ENCODE results near the gene TTC34.
"Not testable (repeated sequence)": the region's sequence is repeated elsewhere in the genome, so short reads cannot be mapped to it uniquely, and the experiment has no call there.

TTC34 gene

GRCh38 chr1:2684878-2685277 lies 116.6 kb downstream of the TTC34 start:
- DNase-seq (ENCODE audit: low read depth in 2 of 2, low spot score in 1 of 2) = not testable (repeated sequence)

DNA sequence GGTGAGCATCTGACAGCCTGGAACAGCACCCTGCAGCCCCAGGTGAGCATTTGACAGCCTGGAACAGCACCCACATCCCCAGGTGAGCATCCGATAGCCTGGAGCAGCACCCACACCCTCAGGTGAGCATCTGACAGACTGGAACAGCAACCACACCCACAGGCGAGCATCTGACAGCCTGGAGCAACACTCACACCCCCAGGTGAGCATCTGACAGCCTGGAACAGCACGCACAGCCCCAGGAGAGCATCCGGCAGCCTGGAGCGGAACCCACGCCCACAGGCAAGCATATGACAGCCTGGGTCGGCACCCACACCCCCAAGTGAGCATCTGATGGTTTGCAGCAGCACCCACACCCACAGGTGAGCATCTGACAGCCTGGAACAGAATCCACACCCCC lies 117.5 kb downstream of the TTC34 start:
- DNase-seq (ENCODE audit: low read depth in 2 of 2, low spot score in 1 of 2) = not testable (repeated sequence)

- DNase-seq (ENCODE audit: low read depth in 2 of 2, low spot score in 1 of 2) = not testable (repeated sequence)
Measured at GRCh38 chr1:2683321-2683741, 118.2 kb downstream of the TTC34 start.

- DNase-seq (ENCODE audit: low read depth in 2 of 2, low spot score in 1 of 2) = not testable (repeated sequence)
Measured at GRCh38 chr1:2682879-2683278, 118.6 kb downstream of the TTC34 start.

- not testable (repeated sequence) for DNase-seq (ENCODE audit: low read depth in 2 of 2, low spot score in 1 of 2)
Measured at GRCh38 chr1:2676726-2677125, 124.8 kb downstream of the TTC34 start.

DNA sequence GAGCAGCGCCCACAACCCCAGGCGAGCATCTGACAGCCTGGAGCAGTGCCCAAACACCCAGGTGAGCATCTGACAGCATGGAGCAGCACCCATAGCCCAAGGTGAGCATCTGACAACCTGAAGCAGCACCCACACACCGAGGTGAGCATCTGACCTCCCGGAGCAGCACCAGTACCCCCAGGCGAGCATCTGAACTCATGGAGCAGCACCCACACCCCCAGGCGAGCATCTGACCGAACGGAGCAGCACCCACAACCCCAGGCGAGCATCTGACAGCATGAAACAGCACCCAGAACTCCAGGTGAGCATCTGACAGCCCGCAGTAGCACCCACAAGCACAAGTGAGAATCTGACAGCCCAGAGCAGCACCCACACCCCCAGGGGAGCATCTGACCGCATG lies 129.8 kb downstream of the TTC34 start:
- not testable (repeated sequence) for DNase-seq (ENCODE audit: low read depth in 2 of 2, low spot score in 1 of 2)

GRCh38 chr1:2659806-2660205 lies 141.7 kb downstream of the TTC34 start:
- DNase-seq (ENCODE audit: low read depth in 2 of 2, low spot score in 1 of 2) = not testable (repeated sequence)

GRCh38 chr1:2657909-2658308 lies 143.6 kb downstream of the TTC34 start:
- not testable (repeated sequence) for DNase-seq (ENCODE audit: low read depth in 2 of 2, low spot score in 1 of 2)

DNA sequence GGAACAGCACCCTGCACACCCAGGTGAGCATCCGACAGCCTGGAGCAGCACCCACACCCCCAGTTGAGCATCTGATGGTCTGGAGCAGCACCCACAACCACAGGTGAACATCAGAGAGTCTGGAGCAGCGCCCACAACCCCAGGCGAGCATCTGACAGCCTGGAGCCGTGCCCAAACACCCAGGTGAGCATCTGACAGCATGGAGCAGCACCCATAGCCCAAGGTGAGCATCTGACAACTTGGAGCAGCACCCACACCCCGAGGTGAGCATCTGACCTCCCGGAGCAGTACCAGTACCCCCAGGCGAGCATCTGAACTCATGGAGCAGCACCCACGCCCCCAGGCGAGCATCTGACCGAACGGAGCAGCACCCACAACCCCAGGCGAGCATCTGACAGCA lies 144.4 kb downstream of the TTC34 start:
- DNase-seq (ENCODE audit: low read depth in 2 of 2, low spot score in 1 of 2) = not testable (repeated sequence)

- DNase-seq (ENCODE audit: low read depth in 2 of 2, low spot score in 1 of 2) = not testable (repeated sequence)
Measured at GRCh38 chr1:2655598-2656434, 145.7 kb downstream of the TTC34 start.

DNA sequence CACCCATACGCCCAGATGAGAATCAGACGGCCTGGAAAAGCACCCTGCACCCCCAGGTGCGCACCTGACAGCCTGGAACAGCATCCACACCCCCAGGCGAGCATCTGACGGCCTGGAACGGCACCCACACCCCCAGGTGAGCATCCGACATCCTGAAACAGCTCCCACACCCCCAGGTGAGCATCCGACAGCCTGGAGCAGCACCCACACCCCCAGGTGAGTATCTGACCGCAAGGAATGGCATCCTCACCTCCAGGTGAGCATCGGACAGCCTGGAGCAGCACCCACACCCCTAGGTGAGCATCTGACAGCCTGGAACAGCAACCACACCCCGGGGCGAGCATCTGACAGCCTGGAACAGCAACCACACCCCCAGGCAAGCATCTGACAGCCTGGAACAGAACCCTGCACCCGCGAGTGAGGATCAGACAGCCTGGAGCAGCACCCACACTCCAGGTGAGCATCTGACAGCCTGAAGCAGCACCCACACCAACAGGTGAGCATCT lies 147.0 kb downstream of the TTC34 start:
- not testable (repeated sequence) for DNase-seq (ENCODE audit: low read depth in 2 of 2, low spot score in 1 of 2)

DNA sequence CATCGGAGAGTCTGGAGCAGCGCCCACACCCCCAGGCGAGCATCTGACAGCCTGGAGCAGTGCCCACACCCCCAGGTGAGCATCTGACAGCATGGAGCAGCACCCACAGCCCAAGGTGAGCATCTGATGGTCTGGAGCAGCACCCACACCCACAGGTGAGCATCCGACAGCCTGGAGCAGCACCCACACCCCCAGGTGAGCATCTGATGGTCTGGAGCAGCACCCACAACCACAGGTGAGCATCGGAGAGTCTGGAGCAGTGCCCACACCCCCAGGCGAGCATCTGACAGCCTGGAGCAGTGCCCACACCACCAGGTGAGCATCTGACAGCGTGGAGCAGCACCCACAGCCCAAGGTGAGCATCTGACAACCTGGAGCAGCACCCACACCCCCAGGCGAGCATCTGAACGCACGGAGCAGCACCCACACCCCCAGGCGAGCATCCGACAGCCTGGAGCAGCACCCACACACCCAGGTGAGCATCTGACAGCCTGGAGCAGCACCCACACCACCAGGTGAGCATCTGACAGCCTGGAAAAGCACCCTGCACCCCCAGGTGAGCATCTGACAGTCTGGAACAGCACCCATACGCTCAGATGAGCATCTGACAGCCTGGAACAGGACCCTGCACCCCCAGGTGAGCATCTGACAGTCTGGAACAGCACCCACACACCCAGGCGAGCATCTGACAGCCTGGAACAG lies 147.6 kb downstream of the TTC34 start:
- not testable (repeated sequence) for DNase-seq (ENCODE audit: low read depth in 2 of 2, low spot score in 1 of 2)

GRCh38 chr1:2652926-2653571 lies 148.4 kb downstream of the TTC34 start:
- not testable (repeated sequence) for DNase-seq (ENCODE audit: low read depth in 2 of 2, low spot score in 1 of 2)

- not testable (repeated sequence) for DNase-seq (ENCODE audit: low read depth in 2 of 2, low spot score in 1 of 2)
Measured at GRCh38 chr1:2652152-2652925, 149.2 kb downstream of the TTC34 start.

DNA sequence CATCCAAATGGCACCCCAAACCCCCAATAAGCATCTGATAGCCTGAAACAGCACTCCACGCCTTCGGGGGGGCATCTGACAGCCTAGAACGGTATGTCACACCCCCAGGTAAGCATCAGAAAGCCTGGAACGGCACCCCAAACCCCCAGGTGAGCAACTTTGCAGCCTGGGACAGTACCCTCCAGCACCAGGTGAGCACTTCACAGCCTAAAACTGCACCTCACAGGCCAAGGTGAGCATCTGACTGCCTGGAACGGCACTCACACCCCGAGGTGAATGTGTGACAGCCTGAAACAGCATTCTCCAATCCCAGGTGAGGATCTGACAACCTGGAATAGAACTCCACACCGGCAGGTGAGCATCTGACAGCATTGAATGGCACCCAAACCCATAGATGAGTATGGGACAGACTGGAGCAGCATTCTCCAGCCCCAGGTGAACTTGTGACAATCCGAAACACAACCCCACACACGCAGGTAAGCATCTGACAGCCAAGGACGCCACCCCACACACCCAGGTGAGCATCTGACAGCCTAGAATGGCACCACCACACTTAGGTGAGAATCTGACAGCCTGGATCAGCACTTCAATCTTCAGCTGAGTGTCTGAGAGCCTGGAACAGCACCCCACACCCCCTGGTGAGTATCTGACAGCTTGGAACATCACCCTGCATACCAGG lies 150.4 kb downstream of the TTC34 start:
- DNase-seq (ENCODE audit: low read depth in 2 of 2, low spot score in 1 of 2) = no peak

GRCh38 chr1:2646837-2647236 lies 154.7 kb downstream of the TTC34 start:
- no peak for DNase-seq (ENCODE audit: low read depth in 2 of 2, low spot score in 1 of 2)

GRCh38 chr1:2645776-2646175 lies 155.7 kb downstream of the TTC34 start:
- no peak for DNase-seq (ENCODE audit: low read depth in 2 of 2, low spot score in 1 of 2)

GRCh38 chr1:2645143-2645542 lies 156.3 kb downstream of the TTC34 start:
- no peak for DNase-seq (ENCODE audit: low read depth in 2 of 2, low spot score in 1 of 2)

- DNase-seq (ENCODE audit: low read depth in 2 of 2, low spot score in 1 of 2) = no peak
Measured at GRCh38 chr1:2644591-2645101, 156.8 kb downstream of the TTC34 start.

DNA sequence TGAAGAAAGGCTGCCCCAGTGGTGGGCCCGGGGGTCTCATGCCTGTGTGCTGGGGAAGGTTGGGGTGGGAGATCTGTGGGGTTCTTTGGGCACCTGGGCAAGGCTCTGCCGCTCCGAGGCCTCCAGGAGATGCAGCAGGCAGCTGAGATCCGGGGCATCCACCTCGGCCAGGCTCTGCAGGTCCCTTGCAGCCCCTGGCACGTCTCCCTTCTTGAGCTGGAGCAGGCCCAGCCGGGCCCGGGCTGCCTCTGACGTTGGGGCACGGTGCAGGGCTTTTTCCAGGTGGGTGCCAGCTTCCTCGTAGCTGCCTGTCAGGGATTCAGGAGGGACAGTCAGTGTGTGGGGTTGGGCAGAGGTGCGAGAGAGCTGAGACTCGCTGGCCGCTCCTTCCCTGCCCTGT lies 157.3 kb downstream of the TTC34 start:
- no peak for DNase-seq (ENCODE audit: low read depth in 2 of 2, low spot score in 1 of 2)

All from stimulated activated CD8-positive, alpha-beta memory T cell treated with anti-CD3 and anti-CD28 coated beads, Interleukin-4, amount 100 ng/mL, for 1 hour (primary cell).